ENCODE results near the gene GPR158. TPM values are rescaled to one million over a fixed set of nuclear protein-coding genes. Genes with fewer than 3 reads are reported as not detected.

Gene GPR158
- total RNA-seq, 1 donor, result 0.43 TPM

DNA sequence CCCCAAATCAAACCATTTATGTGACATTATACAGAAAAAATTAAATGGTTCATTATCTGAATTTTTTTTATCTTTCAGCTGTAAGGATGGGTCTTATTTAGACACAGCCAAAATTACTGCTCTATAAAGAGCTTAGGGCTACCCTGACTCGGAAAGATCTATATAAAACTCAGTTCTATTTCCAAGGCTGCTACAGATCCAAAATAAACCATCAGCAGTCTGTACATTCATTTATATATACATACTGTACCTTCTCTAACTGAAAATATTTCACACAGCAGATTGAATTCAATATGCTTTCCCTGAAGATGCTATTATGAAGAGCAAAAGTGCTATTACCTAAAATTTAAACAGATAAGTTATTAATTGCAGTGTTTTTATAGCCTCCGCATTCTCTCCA lies 471.6 kb downstream of the GPR158 start:
- H3K4me3 ChIP-seq (ENCODE audit: low read depth, low read length), result no peak overlapping the region
- no peak for TF ChIP-seq CTCF (IDR thresholded peaks at IDR 0.05; ENCODE audit: insufficient read depth, low read depth, low read length)
- DNase-seq (ENCODE audit: low read depth), result no peak

DNA sequence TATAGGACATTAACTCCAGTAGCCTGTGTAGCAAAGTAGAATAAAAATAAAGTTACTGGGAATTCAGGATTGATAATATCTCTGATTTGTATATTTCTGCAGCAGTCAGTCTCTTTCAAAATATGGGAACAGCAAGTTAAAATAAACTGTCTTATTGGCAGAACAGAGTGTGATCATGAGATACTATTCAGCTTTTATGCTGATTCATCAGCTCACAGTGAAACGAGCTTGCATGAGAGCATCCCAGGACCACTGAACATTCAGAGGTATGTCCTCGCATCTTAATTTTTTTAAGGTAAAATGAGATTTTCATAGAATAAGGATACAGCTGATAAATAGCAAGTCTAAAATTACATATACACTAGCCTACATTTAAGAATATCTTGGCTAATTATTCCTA lies 476.7 kb downstream of the GPR158 start:
- no peak for TF ChIP-seq CTCF (IDR thresholded peaks at IDR 0.05; ENCODE audit: insufficient read depth, low read depth, low read length)
- H3K4me3 ChIP-seq (ENCODE audit: low read depth, low read length), result no peak overlapping the region
- no peak for DNase-seq (ENCODE audit: low read depth)

Small RNAs within 50 kb of the gene (small RNA-seq; reads per million reads assigned to genes)
- not detected for gene RN7SKP220

Other genes starting within 250 kb of the GPR158 start
- gene PRTFDC1, start 222.4 kb upstream of the GPR158 start, total RNA-seq, result 13.4 and 14.8 TPM in 2 replicates
- gene ENKUR, start 158.8 kb upstream of the GPR158 start, total RNA-seq, result under 0.01 TPM in 1 of 2 replicates, not detected in the other
- 1.3 and 3.5 TPM in 2 replicates for gene THNSL1, start 158.4 kb upstream of the GPR158 start, total RNA-seq

Measured in fibroblast of villous mesenchyme (primary cell).